Activated CD4-positive, CD25-positive, alpha-beta regulatory T cell treated with anti-CD3 and anti-CD28 coated beads, Interleukin-2, amount 50 U/mL, for 16 hours (primary cell): ENCODE measurements around the gene IL12B.
"Not testable (repeated sequence)": the region's sequence is repeated elsewhere in the genome, so short reads cannot be mapped to it uniquely, and the experiment has no call there.

ENCODE experiments used
- DNase-seq: peaks from one replicate; pipeline ENCODE4 v3.0.0-alpha.2; 2020; ENCODE audit warnings: low read depth, low spot score

Gene IL12B

GRCh38 chr5:159294921-159295320 lies 35.4 kb downstream of the IL12B start:
- DNase-seq: no peak

- DNase-seq: no peak
Observed at GRCh38 chr5:159290741-159291140, 39.5 kb downstream of the IL12B start.

- no peak for DNase-seq
Observed at GRCh38 chr5:159286420-159287035, 43.8 kb downstream of the IL12B start.

- DNase-seq: no peak
Observed at GRCh38 chr5:159274676-159275075, 55.6 kb downstream of the IL12B start.

GRCh38 chr5:159273923-159274322 lies 56.4 kb downstream of the IL12B start:
- no peak for DNase-seq

- no peak for DNase-seq
Observed at GRCh38 chr5:159269723-159270122, 60.6 kb downstream of the IL12B start.

- not testable (repeated sequence) for DNase-seq
Observed at GRCh38 chr5:159266764-159267163, 63.5 kb downstream of the IL12B start.
